Measurements from ENCODE around the gene IFI27L1. TPM values are rescaled to one million over a fixed set of nuclear protein-coding genes. Genes with fewer than 3 reads are reported as not detected.

Gene IFI27L1
- total RNA-seq, 1 donor from 2014 or later = 5.7 TPM

GRCh38 chr14:94047581-94047980 lies 33.5 kb upstream of the IFI27L1 start:
- Histone ChIP-seq H3K27me3 (ENCODE audit: control insufficient read depth in 3 of 3, insufficient read depth in 3 of 3, low read length in 3 of 3) (no peaks in the 10 kb centered on the region), H3K4me3 (ENCODE audit: low read length in 3 of 3) (no peak overlapping the region), H3K4me1 (ENCODE audit: control insufficient read depth in 3 of 3, insufficient read depth in 3 of 3, low read length in 3 of 3) (peaks cover 18 to 36% (median 26%) of the 10 kb centered on the region in 3 donors), H3K27ac (ENCODE audit: low read depth, low read length) (no peak overlapping the region), H3K9ac (ENCODE audit: low read depth in 1 of 3, low read length in 3 of 3) (no peak overlapping the region), H3K9me3 (ENCODE audit: control insufficient read depth in 3 of 3, low read length in 3 of 3) (no peaks in the 10 kb centered on the region), H3K36me3 (ENCODE audit: control insufficient read depth in 3 of 3, insufficient read depth in 3 of 3, low read length in 3 of 3) (peaks cover 60 to 74% (median 71%) of the 10 kb centered on the region in 3 donors)

GRCh38 chr14:94048691-94049624 lies 32.2 kb upstream of the IFI27L1 start:
- no peak overlapping the region for H3K4me3 ChIP-seq (ENCODE audit: low read length in 3 of 3)
- peaks cover 18 to 27% (median 21%) of the 10 kb centered on the region in 3 donors for H3K4me1 ChIP-seq (ENCODE audit: control insufficient read depth in 3 of 3, insufficient read depth in 3 of 3, low read length in 3 of 3)
- no peaks in the 10 kb centered on the region for H3K9me3 ChIP-seq (ENCODE audit: control insufficient read depth in 3 of 3, low read length in 3 of 3)
- no peaks in the 10 kb centered on the region for H3K27me3 ChIP-seq (ENCODE audit: control insufficient read depth in 3 of 3, insufficient read depth in 3 of 3, low read length in 3 of 3)
- peaks cover 63 to 76% (median 70%) of the 10 kb centered on the region in 3 donors for H3K36me3 ChIP-seq (ENCODE audit: control insufficient read depth in 3 of 3, insufficient read depth in 3 of 3, low read length in 3 of 3)
- no peak overlapping the region for H3K9ac ChIP-seq (ENCODE audit: low read depth in 1 of 3, low read length in 3 of 3)
- H3K27ac ChIP-seq (ENCODE audit: low read depth, low read length) = no peak overlapping the region

- no peaks in the 10 kb centered on the region for H3K27me3 ChIP-seq (ENCODE audit: control insufficient read depth in 3 of 3, insufficient read depth in 3 of 3, low read length in 3 of 3)
- peaks cover 62 to 79% (median 75%) of the 10 kb centered on the region in 3 donors for H3K36me3 ChIP-seq (ENCODE audit: control insufficient read depth in 3 of 3, insufficient read depth in 3 of 3, low read length in 3 of 3)
- no peak overlapping the region for H3K9ac ChIP-seq (ENCODE audit: low read depth in 1 of 3, low read length in 3 of 3)
- H3K9me3 ChIP-seq (ENCODE audit: control insufficient read depth in 3 of 3, low read length in 3 of 3) = no peaks in the 10 kb centered on the region
- H3K4me1 ChIP-seq (ENCODE audit: control insufficient read depth in 3 of 3, insufficient read depth in 3 of 3, low read length in 3 of 3) = peaks cover 18 to 25% (median 21%) of the 10 kb centered on the region in 3 donors
- H3K4me3 ChIP-seq (ENCODE audit: low read length in 3 of 3) = no peak overlapping the region
- no peak overlapping the region for H3K27ac ChIP-seq (ENCODE audit: low read depth, low read length)
These were observed 31.5 kb upstream of the IFI27L1 start for GRCh38 chr14:94049625-94050023.

GRCh38 chr14:94050231-94050880 lies 30.8 kb upstream of the IFI27L1 start:
- no peak overlapping the region for H3K4me3 ChIP-seq (ENCODE audit: low read length in 3 of 3)
- no peak overlapping the region for H3K9ac ChIP-seq (ENCODE audit: low read depth in 1 of 3, low read length in 3 of 3)
- H3K27ac ChIP-seq (ENCODE audit: low read depth, low read length) = no peak overlapping the region
- no peaks in the 10 kb centered on the region for H3K9me3 ChIP-seq (ENCODE audit: control insufficient read depth in 3 of 3, low read length in 3 of 3)
- H3K36me3 ChIP-seq (ENCODE audit: control insufficient read depth in 3 of 3, insufficient read depth in 3 of 3, low read length in 3 of 3) = peaks cover 67 to 80% (median 80%) of the 10 kb centered on the region in 3 donors
- no peaks in the 10 kb centered on the region for H3K27me3 ChIP-seq (ENCODE audit: control insufficient read depth in 3 of 3, insufficient read depth in 3 of 3, low read length in 3 of 3)
- peaks cover 18 to 25% (median 21%) of the 10 kb centered on the region in 3 donors for H3K4me1 ChIP-seq (ENCODE audit: control insufficient read depth in 3 of 3, insufficient read depth in 3 of 3, low read length in 3 of 3)

- H3K9me3 ChIP-seq (ENCODE audit: control insufficient read depth in 3 of 3, low read length in 3 of 3) = no peaks in the 10 kb centered on the region
- H3K9ac ChIP-seq (ENCODE audit: low read depth in 1 of 3, low read length in 3 of 3) = no peak overlapping the region
- no peak overlapping the region for H3K27ac ChIP-seq (ENCODE audit: low read depth, low read length)
- H3K36me3 ChIP-seq (ENCODE audit: control insufficient read depth in 3 of 3, insufficient read depth in 3 of 3, low read length in 3 of 3) = peaks cover 67 to 80% (median 80%) of the 10 kb centered on the region in 3 donors
- peaks cover 18 to 25% (median 21%) of the 10 kb centered on the region in 3 donors for H3K4me1 ChIP-seq (ENCODE audit: control insufficient read depth in 3 of 3, insufficient read depth in 3 of 3, low read length in 3 of 3)
- H3K27me3 ChIP-seq (ENCODE audit: control insufficient read depth in 3 of 3, insufficient read depth in 3 of 3, low read length in 3 of 3) = no peaks in the 10 kb centered on the region
- H3K4me3 ChIP-seq (ENCODE audit: low read length in 3 of 3) = no peak overlapping the region
These were observed 30.0 kb upstream of the IFI27L1 start for GRCh38 chr14:94051115-94051514.

- Histone ChIP-seq H3K9ac (ENCODE audit: low read depth in 1 of 3, low read length in 3 of 3) (no peak overlapping the region), H3K36me3 (ENCODE audit: control insufficient read depth in 3 of 3, insufficient read depth in 3 of 3, low read length in 3 of 3) (peaks cover 68 to 80% (median 77%) of the 10 kb centered on the region in 3 donors), H3K9me3 (ENCODE audit: control insufficient read depth in 3 of 3, low read length in 3 of 3) (no peaks in the 10 kb centered on the region), H3K4me3 (ENCODE audit: low read length in 3 of 3) (no peak overlapping the region), H3K27ac (ENCODE audit: low read depth, low read length) (no peak overlapping the region), H3K27me3 (ENCODE audit: control insufficient read depth in 3 of 3, insufficient read depth in 3 of 3, low read length in 3 of 3) (no peaks in the 10 kb centered on the region), H3K4me1 (ENCODE audit: control insufficient read depth in 3 of 3, insufficient read depth in 3 of 3, low read length in 3 of 3) (peaks cover 21 to 25% (median 21%) of the 10 kb centered on the region in 3 donors)
These were observed 29.3 kb upstream of the IFI27L1 start for GRCh38 chr14:94051779-94052178.

GRCh38 chr14:94052199-94052598 lies 28.9 kb upstream of the IFI27L1 start:
- H3K4me3 ChIP-seq (ENCODE audit: low read length in 3 of 3) = no peak overlapping the region
- H3K27ac ChIP-seq (ENCODE audit: low read depth, low read length) = no peak overlapping the region
- no peak overlapping the region for H3K9ac ChIP-seq (ENCODE audit: low read depth in 1 of 3, low read length in 3 of 3)
- H3K4me1 ChIP-seq (ENCODE audit: control insufficient read depth in 3 of 3, insufficient read depth in 3 of 3, low read length in 3 of 3) = peaks cover 21 to 26% (median 22%) of the 10 kb centered on the region in 3 donors
- no peaks in the 10 kb centered on the region for H3K27me3 ChIP-seq (ENCODE audit: control insufficient read depth in 3 of 3, insufficient read depth in 3 of 3, low read length in 3 of 3)
- H3K9me3 ChIP-seq (ENCODE audit: control insufficient read depth in 3 of 3, low read length in 3 of 3) = no peaks in the 10 kb centered on the region
- H3K36me3 ChIP-seq (ENCODE audit: control insufficient read depth in 3 of 3, insufficient read depth in 3 of 3, low read length in 3 of 3) = peaks cover 69 to 79% (median 72%) of the 10 kb centered on the region in 3 donors

- peaks cover 21 to 31% (median 22%) of the 10 kb centered on the region in 3 donors for H3K4me1 ChIP-seq (ENCODE audit: control insufficient read depth in 3 of 3, insufficient read depth in 3 of 3, low read length in 3 of 3)
- H3K36me3 ChIP-seq (ENCODE audit: control insufficient read depth in 3 of 3, insufficient read depth in 3 of 3, low read length in 3 of 3) = peaks cover 68 to 78% (median 71%) of the 10 kb centered on the region in 3 donors
- peak overlapping the region in 1 of 3 donors; percentile 26 for H3K9ac ChIP-seq (ENCODE audit: low read depth in 1 of 3, low read length in 3 of 3)
- H3K4me3 ChIP-seq (ENCODE audit: low read length in 3 of 3) = no peak overlapping the region
- no peak overlapping the region for H3K27ac ChIP-seq (ENCODE audit: low read depth, low read length)
- H3K9me3 ChIP-seq (ENCODE audit: control insufficient read depth in 3 of 3, low read length in 3 of 3) = no peaks in the 10 kb centered on the region
- H3K27me3 ChIP-seq (ENCODE audit: control insufficient read depth in 3 of 3, insufficient read depth in 3 of 3, low read length in 3 of 3) = no peaks in the 10 kb centered on the region
These were observed 28.4 kb upstream of the IFI27L1 start for GRCh38 chr14:94052662-94053061.

- no peaks in the 10 kb centered on the region for H3K27me3 ChIP-seq (ENCODE audit: control insufficient read depth in 3 of 3, insufficient read depth in 3 of 3, low read length in 3 of 3)
- peaks cover 64 to 76% (median 68%) of the 10 kb centered on the region in 3 donors for H3K36me3 ChIP-seq (ENCODE audit: control insufficient read depth in 3 of 3, insufficient read depth in 3 of 3, low read length in 3 of 3)
- no peak overlapping the region for H3K4me3 ChIP-seq (ENCODE audit: low read length in 3 of 3)
- H3K4me1 ChIP-seq (ENCODE audit: control insufficient read depth in 3 of 3, insufficient read depth in 3 of 3, low read length in 3 of 3) = peaks cover 20 to 36% (median 21%) of the 10 kb centered on the region in 3 donors
- no peaks in the 10 kb centered on the region for H3K9me3 ChIP-seq (ENCODE audit: control insufficient read depth in 3 of 3, low read length in 3 of 3)
- H3K27ac ChIP-seq (ENCODE audit: low read depth, low read length) = no peak overlapping the region
- no peak overlapping the region for H3K9ac ChIP-seq (ENCODE audit: low read depth in 1 of 3, low read length in 3 of 3)
These were observed 26.7 kb upstream of the IFI27L1 start for GRCh38 chr14:94054401-94054800.

Measured in skeletal muscle tissue (tissue), 4 donors.